CD4-positive, alpha-beta T cell (primary cell): Measurements from ENCODE around the gene SLC38A3. TPM values are rescaled to one million over a fixed set of nuclear protein-coding genes. Genes with fewer than 3 reads are reported as not detected.

Experiments used
- ATAC-seq: fragments of 200-7000 bp; cut with Tn5 transposase; one replicate; pipeline ENCODE4 v1.10.0; 2022; ENCODE audit warnings: mild to moderate bottlenecking; ENCODE audit not compliant: poor library complexity
- CTCF ChIA-PET: fragments of 350-600 bp; sonication (Branson Sonifier 250); formaldehyde crosslinking; loops from one replicate; lab custom pipeline; 2021; ENCODE audit warnings: antibody characterized with exemption, inconsistent platforms; lab: Charles Lee
- POLR2A ChIA-PET: fragments of 350-600 bp; sonication (Branson Sonifier 250); formaldehyde crosslinking; loops from one replicate; lab custom pipeline; 2021; ENCODE audit warnings: antibody characterized with exemption, inconsistent platforms; lab: Charles Lee
- DNase-seq, 14 experiments: peaks; one replicate each; pipeline ENCODE4 v3.0.0-alpha.2; 2013 to 2020; ENCODE audit warnings: mixed read lengths in 2 of 14
- H3K27ac ChIP-seq, 2 donors: one replicate each; pipeline versions ENCODE4 v1.5.1 to v1.7.0; 2013; ENCODE audit warnings: low read length in 2 of 2, low read depth in 1 of 2, mild to moderate bottlenecking in 1 of 2
- H3K27me3 ChIP-seq, 2 experiments: 1 replicate in 1 of 2; 2 replicates in 1 of 2; pipeline versions ENCODE4 v1.6.1 to v1.7.0; 2013; ENCODE audit warnings: low read length in 2 of 2, control low read depth in 1 of 2, mild to moderate bottlenecking in 1 of 2, moderate library complexity in 1 of 2; ENCODE audit not compliant: insufficient read depth in 2 of 2, control insufficient read depth in 1 of 2
- H3K36me3 ChIP-seq: one replicate; pipeline ENCODE4 v1.6.1; 2013; ENCODE audit warnings: low read length, control low read depth; ENCODE audit not compliant: insufficient read depth
- H3K4me1 ChIP-seq: one replicate; pipeline ENCODE4 v1.6.1; 2013; ENCODE audit warnings: low read length, control low read depth; ENCODE audit not compliant: insufficient read depth
- H3K4me3 ChIP-seq: one replicate; pipeline ENCODE4 v1.5.1; 2013; ENCODE audit warnings: mild to moderate bottlenecking, low read length, moderate library complexity
- H3K9me3 ChIP-seq, 2 experiments: 1 replicate in 1 of 2; 2 replicates in 1 of 2; pipeline versions ENCODE4 v1.6.1 to v1.7.0; 2013; ENCODE audit warnings: low read length in 2 of 2, mild to moderate bottlenecking in 2 of 2, control low read depth in 1 of 2, moderate library complexity in 1 of 2; ENCODE audit not compliant: control insufficient read depth in 1 of 2, insufficient read depth in 1 of 2
- H3K27ac Mint-ChIP-seq: one replicate; pipeline ENCODE4 v1.8.0; 2020; ENCODE audit warnings: mixed read lengths
- H3K27me3 Mint-ChIP-seq: one replicate; pipeline ENCODE4 v1.8.0; 2021; ENCODE audit warnings: mixed read lengths
- H3K36me3 Mint-ChIP-seq: one replicate; pipeline ENCODE4 v1.8.0; 2021; ENCODE audit warnings: low read depth, mixed read lengths
- H3K4me1 Mint-ChIP-seq: one replicate; pipeline ENCODE4 v1.8.0; 2021; ENCODE audit warnings: low read depth, mixed read lengths
- H3K4me3 Mint-ChIP-seq: one replicate; pipeline ENCODE4 v1.8.0; 2020; ENCODE audit warnings: mild to moderate bottlenecking, mixed read lengths
- H3K9me3 Mint-ChIP-seq: one replicate; pipeline ENCODE4 v1.8.0; 2020; ENCODE audit warnings: mixed read lengths
- intact Hi-C, 2 experiments: fragments of 100-400 bp; cut with DNase I in 1 of 2; cut with micrococcal nuclease in 1 of 2; formaldehyde crosslinking; loops; one replicate each; pipeline versions ENCODE4 v1.15.1 to v1.9.0; 2023 to 2025; cut with DNase I, micrococcal nuclease
- microRNA-seq: library from miRNA; unstranded; fragments of <30 nt; microRNA quantifications from one replicate; pipeline ENCODE4 v1.2.0, GENCODE V29; 2021; ENCODE audit warnings: borderline microRNAs expressed, borderline replicate concordance
- total RNA-seq, 174 experiments: library from RNA in 2 of 174; stranded (reverse) in 2 of 174; gene quantifications; one replicate each; pipeline ENCODE4 v1.2.3 and lab custom pipeline; 2021 to 2026
- TF ChIP-seq, protein P1 (sequence below): fragments of 200-600 bp; IDR thresholded peaks from one replicate; pipeline ENCODE4 v1.8.0; 2022; ENCODE audit warnings: antibody characterized with exemption, mild to moderate bottlenecking

SLC38A3 gene
- total RNA-seq, 2 experiments from 2014 or later = 1.0 to 1.1 TPM

DNA sequence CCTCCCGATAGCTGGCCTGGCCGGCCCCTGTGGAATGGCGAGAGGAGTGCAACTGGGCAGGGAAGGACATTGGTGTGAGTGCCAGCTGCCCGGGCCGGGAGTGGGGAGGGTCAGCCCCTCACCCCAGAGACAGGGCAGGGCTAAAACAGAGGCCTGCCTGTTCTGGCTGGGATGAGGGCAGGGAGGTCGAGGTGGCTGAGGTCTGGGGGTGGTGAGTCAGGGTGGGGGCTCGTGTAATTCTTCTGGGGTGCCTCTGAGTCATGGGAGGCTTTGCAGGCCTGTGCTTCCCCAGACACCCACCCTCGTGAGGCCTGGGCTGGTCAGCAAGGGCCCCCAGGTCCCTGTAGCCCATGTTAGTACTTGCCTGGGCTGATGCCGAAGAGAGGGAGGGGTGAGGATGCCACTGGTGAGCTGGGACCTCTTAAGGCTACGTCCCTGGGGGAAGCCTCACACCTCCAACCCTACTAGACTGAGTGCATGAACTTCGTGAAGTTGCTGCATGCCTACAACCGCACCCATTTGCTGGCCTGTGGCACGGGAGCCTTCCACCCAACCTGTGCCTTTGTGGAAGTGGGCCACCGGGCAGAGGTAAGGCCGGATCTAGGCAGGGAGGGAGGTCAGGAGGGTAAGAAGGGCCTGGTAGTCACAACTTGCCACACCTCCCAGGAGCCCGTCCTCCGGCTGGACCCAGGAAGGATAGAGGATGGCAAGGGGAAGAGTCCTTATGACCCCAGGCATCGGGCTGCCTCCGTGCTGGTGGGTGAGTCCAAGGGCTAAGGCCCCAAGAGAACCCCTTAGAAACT lies 65.6 kb downstream of the SLC38A3 start:
- TF ChIP-seq, protein P1, sequence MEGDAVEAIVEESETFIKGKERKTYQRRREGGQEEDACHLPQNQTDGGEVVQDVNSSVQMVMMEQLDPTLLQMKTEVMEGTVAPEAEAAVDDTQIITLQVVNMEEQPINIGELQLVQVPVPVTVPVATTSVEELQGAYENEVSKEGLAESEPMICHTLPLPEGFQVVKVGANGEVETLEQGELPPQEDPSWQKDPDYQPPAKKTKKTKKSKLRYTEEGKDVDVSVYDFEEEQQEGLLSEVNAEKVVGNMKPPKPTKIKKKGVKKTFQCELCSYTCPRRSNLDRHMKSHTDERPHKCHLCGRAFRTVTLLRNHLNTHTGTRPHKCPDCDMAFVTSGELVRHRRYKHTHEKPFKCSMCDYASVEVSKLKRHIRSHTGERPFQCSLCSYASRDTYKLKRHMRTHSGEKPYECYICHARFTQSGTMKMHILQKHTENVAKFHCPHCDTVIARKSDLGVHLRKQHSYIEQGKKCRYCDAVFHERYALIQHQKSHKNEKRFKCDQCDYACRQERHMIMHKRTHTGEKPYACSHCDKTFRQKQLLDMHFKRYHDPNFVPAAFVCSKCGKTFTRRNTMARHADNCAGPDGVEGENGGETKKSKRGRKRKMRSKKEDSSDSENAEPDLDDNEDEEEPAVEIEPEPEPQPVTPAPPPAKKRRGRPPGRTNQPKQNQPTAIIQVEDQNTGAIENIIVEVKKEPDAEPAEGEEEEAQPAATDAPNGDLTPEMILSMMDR = no peak
- Mint-ChIP-seq H3K4me1 (peaks cover 25% of the 10 kb centered on the region), H3K9me3 (no peaks in the 10 kb centered on the region), H3K27ac (no peak overlapping the region), H3K4me3 (no peak overlapping the region), H3K27me3 (peaks cover 38% of the 10 kb centered on the region), H3K36me3 (no peaks in the 10 kb centered on the region)
- Histone ChIP-seq H3K27ac (no peak overlapping the region), H3K4me3 (no peak overlapping the region), H3K4me1 (peaks cover 30% of the 10 kb centered on the region), H3K36me3 (no peaks in the 10 kb centered on the region), H3K9me3 (peaks cover 0 to 10% of the 10 kb centered on the region in 2 experiments), H3K27me3 (peaks cover 25 to 35% of the 10 kb centered on the region in 2 experiments)
- ATAC-seq (no peak), DNase-seq (no peak)
- ChIA-PET POLR2A (no interaction called here), CTCF (interaction anchor here (0.6 to 1.3 kb wide), 2 partner anchors 24 to 252 kb away, joined by 4 to 5 read pairs; no protein-coding TSS in a partner anchor)
- intact Hi-C loops = loop anchor here in 1 of 2 experiments (10.0 kb wide), 1 partner anchor 274 kb away; no protein-coding TSS in a partner anchor

Small RNA genes lying within 50 kb of the gene (microRNA-seq; reads per million reads assigned to microRNA genes)
- not detected for gene MIR566
- not detected for gene MIR5787

Other genes with a start within 250 kb of the SLC38A3 start
- 100 to 1,000 TPM; 324 to 330 TPM for gene RBM5, start 116.4 kb upstream of the SLC38A3 start, total RNA-seq
- gene SEMA3F, start 49.9 kb upstream of the SLC38A3 start, total RNA-seq = 1 to 10 TPM in 1 of 2 experiments, under 1 TPM in 1; 0.22 to 1.1 TPM
- under 1 TPM; 0.11 to 0.28 TPM for gene GNAT1, start 13.7 kb upstream of the SLC38A3 start, total RNA-seq
- gene GNAI2, start 30.9 kb downstream of the SLC38A3 start, total RNA-seq = 100 to 1,000 TPM; 204 to 217 TPM
- 1 to 10 TPM; 1.9 to 2.0 TPM for gene SEMA3B, start 63.9 kb downstream of the SLC38A3 start, total RNA-seq
- under 1 TPM in 1 of 2 experiments, not detected in 1; 0.22 TPM for gene LSMEM2, start 73.8 kb downstream of the SLC38A3 start, total RNA-seq
- 10 to 100 TPM; 30.0 to 30.4 TPM for gene IFRD2, start 87.2 kb downstream of the SLC38A3 start, total RNA-seq
- gene HYAL3, start 94.1 kb downstream of the SLC38A3 start, total RNA-seq = 1 to 10 TPM; 3.0 to 3.2 TPM
- gene NAA80, start 94.1 kb downstream of the SLC38A3 start, total RNA-seq = 10 to 100 TPM; 47.0 to 48.8 TPM
- under 1 TPM in 1 of 2 experiments, not detected in 1; 0.38 TPM for gene HYAL1, start 98.3 kb downstream of the SLC38A3 start, total RNA-seq
- 1 to 10 TPM; 1.1 to 1.2 TPM for gene HYAL2, start 117.5 kb downstream of the SLC38A3 start, total RNA-seq
- 10 to 100 TPM; 23.1 to 24.7 TPM for gene TUSC2, start 123.0 kb downstream of the SLC38A3 start, total RNA-seq
- gene RASSF1, start 135.6 kb downstream of the SLC38A3 start, total RNA-seq = 10 to 100 TPM; 68.0 to 71.2 TPM
- gene ZMYND10, start 140.5 kb downstream of the SLC38A3 start, total RNA-seq = 1 to 10 TPM; 1.7 to 1.8 TPM
- gene NPRL2, start 145.5 kb downstream of the SLC38A3 start, total RNA-seq = 10 to 100 TPM; 29.4 to 33.2 TPM
- gene CYB561D2, start 145.6 kb downstream of the SLC38A3 start, total RNA-seq = 10 to 100 TPM; 19.8 TPM
- gene TMEM115, start 154.2 kb downstream of the SLC38A3 start, total RNA-seq = 10 to 100 TPM; 19.0 to 19.9 TPM